Measurements from ENCODE around the gene DBT.
"Not testable (repeated sequence)": the region's sequence is repeated elsewhere in the genome, so short reads cannot be mapped to it uniquely, and the experiment has no call there.

Gene DBT

DNA sequence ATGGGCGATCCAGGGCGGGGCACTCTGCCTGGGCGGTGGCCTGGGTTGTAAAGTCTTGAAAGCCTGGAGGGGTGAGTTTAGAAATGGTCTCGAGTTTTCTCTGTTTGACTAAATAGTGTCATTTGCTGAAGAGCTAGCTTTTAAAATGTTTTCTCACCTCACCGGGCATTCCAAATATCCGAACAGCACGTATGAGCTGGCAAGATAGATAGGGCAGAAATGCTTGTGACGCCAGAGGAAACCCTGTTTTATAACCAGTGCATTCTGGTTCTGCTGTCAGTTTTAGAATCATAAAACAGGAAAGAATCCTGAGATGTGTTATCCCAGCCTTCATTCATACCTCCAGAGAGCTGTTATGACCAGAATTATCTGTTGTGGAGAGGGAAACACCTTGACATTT lies 17.1 kb upstream of the DBT start:
- no peak for TF ChIP-seq CTCF (IDR thresholded peaks at IDR 0.05)
- peak overlapping the region; percentile 63 to 76 for H3K27ac ChIP-seq
- DNase-seq (ENCODE audit: low spot score) = no peak
- H3K4me3 ChIP-seq = peak overlapping the region; percentile 83

DNA sequence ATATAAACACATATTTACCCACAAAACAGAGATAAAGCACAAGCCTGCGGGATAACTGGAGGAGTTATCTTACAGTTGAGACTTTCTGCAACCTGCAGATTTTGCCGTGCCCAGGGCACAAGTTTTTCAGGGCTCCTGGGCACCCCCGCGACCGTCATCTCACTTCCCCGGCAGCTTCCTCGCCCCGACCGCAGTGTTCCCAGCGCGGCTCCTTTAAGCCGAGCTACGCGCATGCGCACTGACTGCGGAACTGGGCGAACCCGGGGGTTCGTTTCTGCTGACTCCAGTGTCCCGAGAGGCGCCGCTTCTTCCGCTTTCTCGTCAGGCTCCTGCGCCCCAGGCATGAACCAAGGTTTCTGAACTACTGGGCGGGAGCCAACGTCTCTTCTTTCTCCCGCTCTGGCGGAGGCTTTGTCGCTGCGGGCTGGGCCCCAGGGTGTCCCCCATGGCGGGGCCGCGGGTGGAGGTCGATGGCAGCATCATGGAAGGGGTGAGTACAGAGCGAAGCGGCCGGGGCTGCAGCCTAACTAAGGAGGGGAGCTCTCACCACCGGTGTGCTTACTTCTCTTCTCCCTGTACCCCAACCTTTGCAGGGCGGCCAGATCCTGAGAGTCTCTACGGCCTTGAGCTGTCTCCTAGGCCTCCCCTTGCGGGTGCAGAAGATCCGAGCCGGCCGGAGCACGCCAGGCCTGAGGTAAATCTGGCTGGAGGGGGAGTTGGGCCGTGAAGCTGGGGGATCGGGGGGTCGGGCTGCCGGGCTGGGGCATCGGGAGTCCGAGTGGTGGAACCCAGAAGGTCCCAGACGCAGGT lies 16.5 kb upstream of the DBT start, which contains the start of gene RTCA:
TSS of gene RTCA (plus strand) at position 286 of the 810 bp plus-strand sequence. CDS start at position 446, 160 bp downstream.
- Histone ChIP-seq H3K27ac (peak within 1 kb of the TSS; percentile 63 to 76), H3K4me3 (peak within 1 kb of the TSS; percentile 83)
- TF ChIP-seq CTCF (IDR thresholded peaks at IDR 0.05) = no peak
- DNase-seq (ENCODE audit: low spot score) = peak; percentile 94

DNA sequence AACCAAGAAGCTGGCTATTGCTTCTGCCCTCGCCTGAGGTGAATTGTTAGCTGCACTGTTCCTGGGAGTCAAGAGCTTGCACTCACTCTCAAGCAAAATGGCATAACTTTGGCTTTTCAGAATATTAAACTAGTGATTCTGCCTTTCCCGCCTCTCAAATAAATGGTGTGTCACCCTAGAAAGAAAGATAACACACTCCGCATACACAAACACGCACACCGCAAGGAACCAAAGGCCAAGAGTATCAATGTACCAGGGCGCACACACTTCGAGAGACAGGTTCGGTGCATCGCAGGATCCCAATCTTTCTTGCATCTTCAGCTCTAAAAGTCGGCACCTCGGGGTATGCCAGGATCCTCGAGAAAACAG lies 15.9 kb upstream of the DBT start:
- no peak for TF ChIP-seq CTCF (IDR thresholded peaks at IDR 0.05)
- H3K4me3 ChIP-seq = peak overlapping the region; percentile 83
- peak overlapping the region; percentile 63 to 76 for H3K27ac ChIP-seq
- DNase-seq (ENCODE audit: low spot score) = no peak

GRCh38 chr1:100264081-100264480 lies 14.4 kb upstream of the DBT start:
- H3K27ac ChIP-seq; DNase-seq (ENCODE audit: low spot score); H3K4me3 ChIP-seq: not testable (repeated sequence)

- no peak for DNase-seq (ENCODE audit: low spot score)
- H3K4me3 ChIP-seq = no peak overlapping the region
- no peak overlapping the region for H3K27ac ChIP-seq
- TF ChIP-seq CTCF (IDR thresholded peaks at IDR 0.05) = no peak
These were observed 12.1 kb upstream of the DBT start for GRCh38 chr1:100261686-100262085.

DNA sequence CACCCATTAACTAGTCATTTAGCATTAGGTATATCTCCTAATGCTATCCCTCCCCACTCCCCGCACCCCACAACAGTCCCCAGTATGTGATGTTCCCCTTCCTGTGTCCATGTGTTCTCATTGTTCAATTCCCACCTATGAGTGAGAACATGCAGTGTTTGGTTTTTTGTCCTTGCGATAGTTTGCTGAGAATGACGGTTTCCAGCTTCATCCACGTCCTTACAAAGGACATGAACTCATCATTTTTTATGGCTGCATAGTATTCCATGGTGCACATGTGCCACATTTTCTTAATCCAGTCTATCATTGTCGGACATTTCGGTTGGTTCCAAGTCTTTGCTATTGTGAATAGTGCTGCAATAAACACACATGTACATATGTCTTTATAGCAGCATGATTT lies 8.8 kb upstream of the DBT start:
- not testable (repeated sequence) for DNase-seq (ENCODE audit: low spot score); H3K4me3 ChIP-seq; H3K27ac ChIP-seq

- not testable (repeated sequence) for H3K4me3 ChIP-seq; H3K27ac ChIP-seq; DNase-seq (ENCODE audit: low spot score)
These were observed 6.6 kb upstream of the DBT start for GRCh38 chr1:100256273-100256672.

DNA sequence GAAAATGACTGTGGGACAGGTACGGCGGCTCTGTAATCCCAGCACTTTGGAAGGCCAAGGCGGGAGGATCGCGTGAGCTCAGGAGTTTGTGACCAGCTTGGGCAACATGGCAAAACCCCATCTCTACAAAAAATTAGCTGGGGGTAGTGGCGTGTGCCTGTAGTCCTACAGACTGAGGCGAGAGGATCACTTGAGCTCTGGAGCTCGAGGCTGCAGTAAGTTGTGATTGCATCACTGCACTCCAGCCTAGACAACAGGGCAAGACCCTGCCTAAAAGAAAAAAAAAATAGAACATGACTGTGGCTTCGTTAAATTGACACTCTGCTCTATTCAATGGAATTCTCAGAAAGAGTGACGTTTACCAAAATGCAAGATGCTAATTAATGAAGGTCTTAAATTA lies 3.9 kb upstream of the DBT start:
- Histone ChIP-seq H3K27ac (no peak overlapping the region), H3K4me3 (no peak overlapping the region)
- DNase-seq (ENCODE audit: low spot score) = no peak
- TF ChIP-seq CTCF (IDR thresholded peaks at IDR 0.05) = no peak

All from coronary artery (tissue), 2 donors.